ENCODE data around the gene SLC19A2. TPM values are rescaled to one million over a fixed set of nuclear protein-coding genes. Genes with fewer than 3 reads are reported as not detected.

Gene SLC19A2
- total and polyA plus RNA-seq, 2 of the 13 experiments (the other 11 are each of a cell fraction or from before 2014, with no cell fraction given), result 30.4 to 56.0 TPM

GRCh38 chr1:169484683-169485430 lies 887 bp downstream of the SLC19A2 start (continued):
- TF ChIP-seq HBP1 (CRISPR knock-in tag; IDR thresholded peaks at IDR 0.05; ENCODE audit: low read depth) (peak; percentile 76; the same call in 1 of the 2 replicates), ZNF414 (CRISPR knock-in tag; IDR thresholded peaks at IDR 0.05) (no peak), JUN (CRISPR knock-in tag; IDR thresholded peaks at IDR 0.05) (no peak), SATB2 (CRISPR knock-in tag; IDR thresholded peaks at IDR 0.05) (no peak), IRF1 (CRISPR knock-in tag; IDR thresholded peaks at IDR 0.05; ENCODE audit: low read depth) (no peak), NPAS2 (CRISPR knock-in tag; IDR thresholded peaks at IDR 0.05; ENCODE audit: borderline replicate concordance) (no peak), ZNF318 (CRISPR knock-in tag; IDR thresholded peaks at IDR 0.05) (no peak), ZNF431 (CRISPR knock-in tag; IDR thresholded peaks at IDR 0.05; ENCODE audit: borderline replicate concordance, low read depth) (no peak; the same call in 1 of the 2 replicates), LCORL (IDR thresholded peaks at IDR 0.05) (no peak), LCORL (CRISPR knock-in tag; IDR thresholded peaks at IDR 0.05) (no peak; the same call in 1 of the 2 replicates), CC2D1A (CRISPR knock-in tag; IDR thresholded peaks at IDR 0.05) (no peak), GPN1 (CRISPR knock-in tag; IDR thresholded peaks at IDR 0.05; ENCODE audit: borderline replicate concordance) (no peak), ATF3 (CRISPR knock-in tag; IDR thresholded peaks at IDR 0.05) (no peak), CTCF (CRISPR knock-in tag; IDR thresholded peaks at IDR 0.05) (peak; percentile 26; the same call in 1 of the 2 replicates)

Measured in HepG2 (cell line).